ENCODE measurements around the gene CALCOCO1.

- peak; percentile 77 for TF ChIP-seq CTCF (IDR thresholded peaks at IDR 0.05; ENCODE audit: low read depth, low read length, poor library complexity, severe bottlenecking)
- TF ChIP-seq EZH2phosphoT487 (IDR thresholded peaks at IDR 0.05; ENCODE audit: borderline replicate concordance, low read length): no peak
Observed at GRCh38 chr12:53755451-53755891, 28.2 kb upstream of the CALCOCO1 start.
